GM23248 (cell line): ENCODE results near the gene AFF3.

Experiments used
- EZH2 ChIP-seq: fragments of 200-600 bp; sonication (generic); IDR thresholded peaks from 2 replicates; pipeline ENCODE4 v1.6.1; 2018; ENCODE audit warnings: antibody characterized with exemption, mild to moderate bottlenecking; ENCODE audit not compliant: insufficient read depth, poor library complexity, severe bottlenecking
- EZH2phosphoT487 ChIP-seq: fragments of 200-600 bp; sonication (generic); IDR thresholded peaks from 2 replicates; pipeline ENCODE4 v1.6.1; 2018; ENCODE audit warnings: antibody characterized with exemption, moderate library complexity, mild to moderate bottlenecking, low read depth; ENCODE audit not compliant: insufficient read depth

DNA sequence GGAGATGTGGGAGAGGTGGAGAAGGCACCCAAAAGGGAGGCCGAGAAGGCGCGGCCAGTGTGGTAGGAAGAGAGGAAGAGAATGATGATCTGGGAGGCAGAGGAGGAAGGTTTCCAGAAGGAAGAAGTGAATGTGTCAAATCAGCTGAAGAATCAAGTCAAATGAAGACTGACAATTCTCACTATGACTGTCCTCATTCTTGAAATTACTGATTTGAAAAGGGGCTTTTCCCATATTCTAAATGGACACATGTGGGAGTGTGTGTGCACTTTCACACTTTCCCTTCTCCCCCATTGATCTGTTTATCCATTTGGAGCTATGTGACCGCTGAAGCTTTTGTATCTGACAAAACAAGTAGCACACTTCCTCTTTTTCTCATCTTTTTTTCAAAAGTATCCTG lies 6.1 kb downstream of the AFF3 start:
- TF ChIP-seq EZH2 = no peak
- TF ChIP-seq EZH2phosphoT487 = no peak
